ENCODE data around the gene PHACTR1.

Gene PHACTR1

GRCh38 chr6:13033145-13033544, 316.6 kb downstream of the PHACTR1 start:
- DNase-seq = no peak
- in situ Hi-C loops (cut with MboI; ENCODE audit: low pct_unique_long_range_greater_than_20kb, low sequenced_read_pairs) = no loop called here

GRCh38 chr6:13034316-13034715, 317.7 kb downstream of the PHACTR1 start:
- DNase-seq = no peak
- in situ Hi-C loops (cut with MboI; ENCODE audit: low pct_unique_long_range_greater_than_20kb, low sequenced_read_pairs) = no loop called here

GRCh38 chr6:13035606-13036005, 319.0 kb downstream of the PHACTR1 start:
- in situ Hi-C loops (cut with MboI; ENCODE audit: low pct_unique_long_range_greater_than_20kb, low sequenced_read_pairs) = no loop called here
- no peak for DNase-seq

- peak; percentile 45 for DNase-seq
- in situ Hi-C loops (cut with MboI; ENCODE audit: low pct_unique_long_range_greater_than_20kb, low sequenced_read_pairs) = no loop called here
Measured at GRCh38 chr6:13038315-13038714, 321.7 kb downstream of the PHACTR1 start.

GRCh38 chr6:13038741-13039190, 322.2 kb downstream of the PHACTR1 start:
- in situ Hi-C loops (cut with MboI; ENCODE audit: low pct_unique_long_range_greater_than_20kb, low sequenced_read_pairs) = no loop called here

GRCh38 chr6:13044390-13044789, 327.8 kb downstream of the PHACTR1 start:
- in situ Hi-C loops (cut with MboI; ENCODE audit: low pct_unique_long_range_greater_than_20kb, low sequenced_read_pairs) = no loop called here
- DNase-seq = peak; percentile 96

More at GRCh38 chr6:13038741-13039190, 322.2 kb downstream of the PHACTR1 start:
- DNase-seq = no peak

- no peak for DNase-seq
- in situ Hi-C loops (cut with MboI; ENCODE audit: low pct_unique_long_range_greater_than_20kb, low sequenced_read_pairs) = no loop called here
Measured at GRCh38 chr6:13044896-13045295, 328.3 kb downstream of the PHACTR1 start.

- no peak for DNase-seq
- in situ Hi-C loops (cut with MboI; ENCODE audit: low pct_unique_long_range_greater_than_20kb, low sequenced_read_pairs) = no loop called here
Measured at GRCh38 chr6:13045676-13046075, 329.1 kb downstream of the PHACTR1 start.

- in situ Hi-C loops (cut with MboI; ENCODE audit: low pct_unique_long_range_greater_than_20kb, low sequenced_read_pairs) = no loop called here
- no peak for DNase-seq
Measured at GRCh38 chr6:13046084-13046483, 329.5 kb downstream of the PHACTR1 start.

GRCh38 chr6:13048113-13048512, 331.5 kb downstream of the PHACTR1 start:
- in situ Hi-C loops (cut with MboI; ENCODE audit: low pct_unique_long_range_greater_than_20kb, low sequenced_read_pairs) = no loop called here

GRCh38 chr6:13049666-13050254, 333.2 kb downstream of the PHACTR1 start:
- DNase-seq = no peak
- in situ Hi-C loops (cut with MboI; ENCODE audit: low pct_unique_long_range_greater_than_20kb, low sequenced_read_pairs) = no loop called here

More at GRCh38 chr6:13048113-13048512, 331.5 kb downstream of the PHACTR1 start:
- DNase-seq = no peak

- no peak for DNase-seq
- in situ Hi-C loops (cut with MboI; ENCODE audit: low pct_unique_long_range_greater_than_20kb, low sequenced_read_pairs) = no loop called here
Measured at GRCh38 chr6:13053006-13053461, 336.5 kb downstream of the PHACTR1 start.

GRCh38 chr6:13058051-13058450, 341.5 kb downstream of the PHACTR1 start:
- no peak for DNase-seq
- in situ Hi-C loops (cut with MboI; ENCODE audit: low pct_unique_long_range_greater_than_20kb, low sequenced_read_pairs) = no loop called here

GRCh38 chr6:13059026-13059425, 342.5 kb downstream of the PHACTR1 start:
- in situ Hi-C loops (cut with MboI; ENCODE audit: low pct_unique_long_range_greater_than_20kb, low sequenced_read_pairs) = no loop called here
- DNase-seq = no peak

- DNase-seq = no peak
- in situ Hi-C loops (cut with MboI; ENCODE audit: low pct_unique_long_range_greater_than_20kb, low sequenced_read_pairs) = no loop called here
Measured at GRCh38 chr6:13063300-13063918, 346.8 kb downstream of the PHACTR1 start.

GRCh38 chr6:13065581-13065980, 349.0 kb downstream of the PHACTR1 start:
- DNase-seq = no peak
- in situ Hi-C loops (cut with MboI; ENCODE audit: low pct_unique_long_range_greater_than_20kb, low sequenced_read_pairs) = no loop called here

GRCh38 chr6:13066050-13066449, 349.5 kb downstream of the PHACTR1 start:
- in situ Hi-C loops (cut with MboI; ENCODE audit: low pct_unique_long_range_greater_than_20kb, low sequenced_read_pairs) = no loop called here
- no peak for DNase-seq

GRCh38 chr6:13066820-13067219, 350.3 kb downstream of the PHACTR1 start:
- in situ Hi-C loops (cut with MboI; ENCODE audit: low pct_unique_long_range_greater_than_20kb, low sequenced_read_pairs) = no loop called here

GRCh38 chr6:13068586-13069210, 352.1 kb downstream of the PHACTR1 start:
- in situ Hi-C loops (cut with MboI; ENCODE audit: low pct_unique_long_range_greater_than_20kb, low sequenced_read_pairs) = no loop called here
- DNase-seq = peak; percentile 61

More at GRCh38 chr6:13066820-13067219, 350.3 kb downstream of the PHACTR1 start:
- no peak for DNase-seq

- in situ Hi-C loops (cut with MboI; ENCODE audit: low pct_unique_long_range_greater_than_20kb, low sequenced_read_pairs) = no loop called here
- no peak for DNase-seq
Measured at GRCh38 chr6:13071550-13072345, 355.2 kb downstream of the PHACTR1 start.
